ENCODE data around the gene DPH5.
"Not testable (repeated sequence)": the region's sequence is repeated elsewhere in the genome, so short reads cannot be mapped to it uniquely, and the experiment has no call there.

DPH5 gene

GRCh38 chr1:100946064-100946463, 79.5 kb downstream of the DPH5 start:
- H3K27me3 ChIP-seq, H3K4me2 ChIP-seq, H3K27ac ChIP-seq, H3K9ac ChIP-seq, H3K4me3 ChIP-seq, H3K4me1 ChIP-seq: not testable (repeated sequence)
- Histone ChIP-seq H3K9me3 (replicated peaks in 1 of 11) (peaks cover 12 to 32% (median 28%) of the 10 kb centered on the region in 11 experiments; a peak in 21 of 22 replicates), H3K36me3 (peaks cover 54 to 92% (median 78%) of the 10 kb centered on the region in 11 experiments), H4K20me1 (peaks cover 0 to 20% (median 6%) of the 10 kb centered on the region in 11 experiments; a peak in 7 of 22 replicates)

- peaks cover 0 to 4% (median 0%) of the 10 kb centered on the region in 10 experiments; a peak in 1 of 20 replicates for H3K4me1 ChIP-seq
- no peaks in the 10 kb centered on the region for H3K27me3 ChIP-seq
- no peak overlapping the region for H3K4me3 ChIP-seq
Measured at GRCh38 chr1:100943533-100943932, 82.1 kb downstream of the DPH5 start.

GRCh38 chr1:100942304-100943046, 83.1 kb downstream of the DPH5 start:
- H3K36me3 ChIP-seq: peaks cover 56 to 92% (median 78%) of the 10 kb centered on the region in 11 experiments
- no peak overlapping the region for H3K9ac ChIP-seq
- H3K9me3 ChIP-seq (replicated peaks in 1 of 11): peaks cover 6 to 30% (median 19%) of the 10 kb centered on the region in 11 experiments; a peak in 21 of 22 replicates
- no peaks in the 10 kb centered on the region for H3K27me3 ChIP-seq
- no peak overlapping the region for H3K4me3 ChIP-seq
- H3K27ac ChIP-seq: no peak overlapping the region
- peaks cover 0 to 4% (median 0%) of the 10 kb centered on the region in 10 experiments; a peak in 1 of 20 replicates for H3K4me1 ChIP-seq
- H3K4me2 ChIP-seq: no peak overlapping the region
- TF ChIP-seq Cebpa-rat (IDR thresholded peaks at IDR 0.05): no peak
- H4K20me1 ChIP-seq: no peaks in the 10 kb centered on the region; a peak in 1 of 22 replicates

More at GRCh38 chr1:100943533-100943932, 82.1 kb downstream of the DPH5 start:
- no peak overlapping the region for H3K9ac ChIP-seq
- H4K20me1 ChIP-seq: no peaks in the 10 kb centered on the region; a peak in 1 of 22 replicates
- H3K27ac ChIP-seq: no peak overlapping the region
- peaks cover 51 to 92% (median 75%) of the 10 kb centered on the region in 11 experiments for H3K36me3 ChIP-seq
- no peak overlapping the region for H3K4me2 ChIP-seq
- TF ChIP-seq Cebpa-rat (IDR thresholded peaks at IDR 0.05): no peak
- H3K9me3 ChIP-seq (replicated peaks in 1 of 11): peaks cover 12 to 30% (median 28%) of the 10 kb centered on the region in 11 experiments; a peak in 21 of 22 replicates

- Histone ChIP-seq H3K4me2 (no peak overlapping the region), H4K20me1 (no peaks in the 10 kb centered on the region; a peak in 1 of 22 replicates), H3K9ac (no peak overlapping the region), H3K9me3 (replicated peaks in 1 of 11) (peaks cover 0 to 30% (median 17%) of the 10 kb centered on the region in 11 experiments; a peak in 17 of 22 replicates), H3K36me3 (peaks cover 63 to 92% (median 80%) of the 10 kb centered on the region in 11 experiments), H3K27me3 (no peaks in the 10 kb centered on the region), H3K27ac (no peak overlapping the region), H3K4me1 (peaks cover 0 to 4% (median 0%) of the 10 kb centered on the region in 10 experiments; a peak in 1 of 20 replicates), H3K4me3 (no peak overlapping the region)
- no peak for TF ChIP-seq Cebpa-rat (IDR thresholded peaks at IDR 0.05)
Measured at GRCh38 chr1:100941580-100942216, 83.9 kb downstream of the DPH5 start.

- peaks cover 0 to 1% (median 0%) of the 10 kb centered on the region in 10 experiments; a peak in 1 of 20 replicates for H3K4me1 ChIP-seq
- peaks cover 65 to 92% (median 81%) of the 10 kb centered on the region in 11 experiments for H3K36me3 ChIP-seq
- no peak overlapping the region for H3K9ac ChIP-seq
- H3K9me3 ChIP-seq (replicated peaks in 1 of 11): peaks cover 0 to 30% (median 11%) of the 10 kb centered on the region in 11 experiments; a peak in 13 of 22 replicates
- no peaks in the 10 kb centered on the region; a peak in 1 of 22 replicates for H4K20me1 ChIP-seq
- H3K27ac ChIP-seq: no peak overlapping the region
- H3K27me3 ChIP-seq: no peaks in the 10 kb centered on the region
- H3K4me2 ChIP-seq: no peak overlapping the region
- H3K4me3 ChIP-seq: no peak overlapping the region
- no peak for TF ChIP-seq Cebpa-rat (IDR thresholded peaks at IDR 0.05)
Measured at GRCh38 chr1:100941098-100941527, 84.5 kb downstream of the DPH5 start.

Data from BLaER1 treated with 17β-estradiol and CSF1 and Interleukin-3, amounts not matched to agents 10 nM and 100 nM (cell line).